ENCODE results near the gene KSR1.

KSR1 gene

GRCh38 chr17:27593232-27593856, 137.1 kb downstream of the KSR1 start:
- Histone ChIP-seq H3K4me2 (no peak overlapping the region), H3K27me3 (ENCODE audit: insufficient read depth, low read depth) (no peaks in the 10 kb centered on the region), H3K4me3 (IDR thresholded peaks at IDR 0.05; ENCODE audit: insufficient read depth, low read depth, low read length) (no peak overlapping the region), H3K9ac (no peak overlapping the region), H3K79me2 (ENCODE audit: insufficient read depth, low read depth) (no peaks in the 10 kb centered on the region), H3K4me1 (ENCODE audit: low read depth, poor library complexity, severe bottlenecking) (no peaks in the 10 kb centered on the region), H3K36me3 (ENCODE audit: insufficient read depth) (no peaks in the 10 kb centered on the region), H3K27ac (no peak overlapping the region), H2AFZ (ENCODE audit: low read depth) (no peak overlapping the region), H4K20me1 (ENCODE audit: insufficient read depth) (no peaks in the 10 kb centered on the region)
- TF ChIP-seq CTCF (conservative IDR thresholded peaks at IDR 0.05; ENCODE audit: low read depth, low read length), result no peak

GRCh38 chr17:27593857-27594255, 137.6 kb downstream of the KSR1 start:
- Histone ChIP-seq H3K4me2 (no peak overlapping the region), H4K20me1 (ENCODE audit: insufficient read depth) (no peaks in the 10 kb centered on the region), H3K27me3 (ENCODE audit: insufficient read depth, low read depth) (no peaks in the 10 kb centered on the region), H3K36me3 (ENCODE audit: insufficient read depth) (no peaks in the 10 kb centered on the region), H3K4me3 (IDR thresholded peaks at IDR 0.05; ENCODE audit: insufficient read depth, low read depth, low read length) (no peak overlapping the region), H2AFZ (ENCODE audit: low read depth) (no peak overlapping the region), H3K9ac (no peak overlapping the region), H3K4me1 (ENCODE audit: low read depth, poor library complexity, severe bottlenecking) (no peaks in the 10 kb centered on the region), H3K79me2 (ENCODE audit: insufficient read depth, low read depth) (no peaks in the 10 kb centered on the region), H3K27ac (no peak overlapping the region)
- no peak for TF ChIP-seq CTCF (conservative IDR thresholded peaks at IDR 0.05; ENCODE audit: low read depth, low read length)

- no peak for TF ChIP-seq CTCF (conservative IDR thresholded peaks at IDR 0.05; ENCODE audit: low read depth, low read length)
Observed at GRCh38 chr17:27595208-27595607, 139.0 kb downstream of the KSR1 start.

GRCh38 chr17:27596096-27596495, 139.8 kb downstream of the KSR1 start:
- no peak for TF ChIP-seq CTCF (conservative IDR thresholded peaks at IDR 0.05; ENCODE audit: low read depth, low read length)
- Histone ChIP-seq H4K20me1 (ENCODE audit: insufficient read depth) (no peaks in the 10 kb centered on the region), H3K9ac (no peak overlapping the region), H3K79me2 (ENCODE audit: insufficient read depth, low read depth) (no peaks in the 10 kb centered on the region), H3K27me3 (ENCODE audit: insufficient read depth, low read depth) (no peaks in the 10 kb centered on the region), H3K36me3 (ENCODE audit: insufficient read depth) (no peaks in the 10 kb centered on the region), H2AFZ (ENCODE audit: low read depth) (no peak overlapping the region), H3K4me2 (no peak overlapping the region), H3K27ac (no peak overlapping the region), H3K4me1 (ENCODE audit: low read depth, poor library complexity, severe bottlenecking) (peaks cover 2% of the 10 kb centered on the region), H3K4me3 (IDR thresholded peaks at IDR 0.05; ENCODE audit: insufficient read depth, low read depth, low read length) (no peak overlapping the region)

More at GRCh38 chr17:27595208-27595607, 139.0 kb downstream of the KSR1 start:
- Histone ChIP-seq H3K27me3 (ENCODE audit: insufficient read depth, low read depth) (no peaks in the 10 kb centered on the region), H3K4me3 (IDR thresholded peaks at IDR 0.05; ENCODE audit: insufficient read depth, low read depth, low read length) (no peak overlapping the region), H3K27ac (no peak overlapping the region), H3K36me3 (ENCODE audit: insufficient read depth) (no peaks in the 10 kb centered on the region), H4K20me1 (ENCODE audit: insufficient read depth) (no peaks in the 10 kb centered on the region), H3K4me1 (ENCODE audit: low read depth, poor library complexity, severe bottlenecking) (peaks cover 2% of the 10 kb centered on the region), H3K9ac (no peak overlapping the region), H3K79me2 (ENCODE audit: insufficient read depth, low read depth) (no peaks in the 10 kb centered on the region), H2AFZ (ENCODE audit: low read depth) (no peak overlapping the region), H3K4me2 (no peak overlapping the region)
